NCI-H146 treated with DMSO at 0.1 percent for 48 hours (cell line): ENCODE results near the gene RASD2.
A peak's percentile ranks its signal among the peaks of the same experiment; 100 is the strongest.

ENCODE experiments used
- DNase-seq: peaks from one replicate; lab custom pipeline; 2025; ENCODE audit not compliant: unreplicated experiment; lab: John Stamatoyannopoulos, UW

RASD2 gene

DNA sequence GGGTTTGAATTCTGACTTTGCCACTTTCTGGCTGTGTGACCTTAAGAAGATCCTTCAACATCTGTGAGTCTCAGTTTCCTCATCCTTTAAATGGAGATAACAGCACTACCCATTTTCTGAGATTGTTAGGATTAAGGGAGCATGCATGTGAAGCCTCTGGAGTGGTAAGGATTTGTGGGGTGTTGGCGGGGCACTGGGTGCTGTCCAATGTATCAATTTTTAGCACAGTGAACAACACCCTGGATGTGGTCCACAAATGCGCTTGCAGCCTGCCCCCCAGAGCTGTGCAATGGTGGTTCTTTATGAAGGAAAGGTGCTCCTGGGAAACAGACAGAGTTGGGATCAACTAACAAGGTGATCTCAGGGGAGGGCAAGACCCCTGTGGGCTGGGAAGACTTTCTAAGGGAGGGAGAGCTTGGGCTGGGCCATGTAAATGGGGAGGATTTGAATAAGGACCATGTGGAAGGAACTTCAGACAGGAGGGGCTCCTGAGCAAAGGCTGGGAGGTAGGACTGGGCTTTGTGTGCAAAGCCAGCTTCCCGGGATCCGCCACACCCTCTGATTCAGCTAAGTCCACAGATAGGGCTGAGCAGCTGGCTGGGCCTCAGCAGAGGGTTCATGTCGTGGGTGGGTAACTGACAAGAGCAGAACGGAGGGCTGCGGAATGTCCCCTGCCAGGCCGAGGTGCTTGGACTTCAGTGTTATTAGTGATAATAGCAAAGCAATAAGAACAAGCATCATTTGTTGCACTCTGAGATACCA, 22.7 kb upstream of the RASD2 start:
- no peak for DNase-seq

- DNase-seq, result no peak
Observed at GRCh38 chr22:35518811-35519210, 21.8 kb upstream of the RASD2 start.

DNA sequence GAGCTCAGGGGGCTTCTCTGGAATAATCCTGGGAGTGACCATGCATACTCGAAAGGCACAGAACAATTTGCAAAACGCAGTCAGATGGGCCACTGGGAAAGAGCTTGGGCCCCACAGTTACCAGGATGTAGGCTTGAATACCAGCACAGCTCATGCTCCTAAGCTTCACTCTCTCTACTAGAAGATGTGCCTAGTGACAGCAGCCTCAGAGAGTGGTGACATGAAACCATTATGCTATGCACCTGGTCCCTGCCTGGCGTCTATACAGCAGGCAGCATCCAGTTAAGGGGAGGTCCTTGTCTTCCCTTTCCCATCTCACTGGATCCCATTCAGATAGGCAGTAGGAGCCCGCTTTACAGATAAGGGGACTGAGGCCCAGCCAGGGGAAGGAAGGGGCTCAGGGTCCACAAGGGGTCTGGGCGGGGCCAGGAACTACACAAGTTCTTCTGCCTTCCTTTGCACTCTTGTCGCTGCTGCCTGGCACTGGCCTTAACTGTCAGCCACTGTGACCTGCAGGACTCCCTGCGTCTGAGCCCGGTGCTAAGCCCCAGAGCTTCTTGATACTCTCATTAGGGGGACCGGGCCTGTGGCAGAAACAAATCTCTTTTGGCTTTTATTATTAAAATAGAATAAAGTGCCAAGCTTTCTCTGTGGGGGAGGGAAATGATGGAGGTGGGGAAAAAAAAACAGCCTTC, 21.2 kb upstream of the RASD2 start:
- DNase-seq, result no peak

DNA sequence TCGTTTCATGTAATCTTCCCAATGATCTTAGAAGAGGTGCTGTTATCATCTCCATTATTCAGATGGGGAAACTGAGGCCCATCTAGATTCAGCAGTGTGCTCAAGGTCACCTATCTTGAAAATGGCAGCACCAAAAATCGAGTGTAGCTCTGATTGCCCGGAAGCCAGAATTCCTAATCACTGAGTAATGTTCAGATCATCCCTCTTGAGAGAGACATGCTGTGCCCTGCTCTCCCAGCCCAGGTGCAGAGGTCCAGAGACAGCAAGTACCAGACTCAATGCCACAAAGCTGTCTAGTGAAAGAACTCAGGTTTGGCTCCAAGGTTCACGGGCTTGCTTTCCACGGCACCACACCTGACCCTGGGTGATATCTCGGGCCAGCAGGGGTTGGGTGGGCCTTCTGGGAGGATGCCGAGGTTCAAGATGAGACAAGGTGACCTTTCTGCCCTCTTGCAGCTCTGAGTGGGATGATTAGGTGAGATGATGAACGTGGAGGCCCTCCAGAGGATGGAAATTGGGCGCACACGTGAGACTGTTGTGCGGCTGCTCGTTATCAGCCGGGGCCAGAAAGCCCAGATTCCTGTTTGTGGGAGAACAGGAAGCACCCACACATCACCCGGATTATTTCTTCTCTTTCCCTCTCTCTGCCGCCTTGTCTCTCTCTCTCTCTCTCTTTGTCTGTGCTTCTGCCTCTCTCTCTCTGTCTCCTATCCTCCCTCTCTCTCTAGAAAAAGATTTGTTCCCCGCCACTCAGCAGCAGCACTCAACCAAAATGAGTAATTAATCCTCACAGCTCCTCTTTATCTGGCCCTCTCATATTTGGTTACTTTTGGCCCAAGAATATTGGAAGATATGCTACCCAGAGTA, 19.0 kb upstream of the RASD2 start:
- DNase-seq, result no peak

- no peak for DNase-seq
Observed at GRCh38 chr22:35522225-35523149, 18.1 kb upstream of the RASD2 start.

- peak; percentile 50 for DNase-seq
Observed at GRCh38 chr22:35523167-35523947, 17.3 kb upstream of the RASD2 start.

GRCh38 chr22:35524966-35525686, 15.5 kb upstream of the RASD2 start:
- DNase-seq, result no peak

DNA sequence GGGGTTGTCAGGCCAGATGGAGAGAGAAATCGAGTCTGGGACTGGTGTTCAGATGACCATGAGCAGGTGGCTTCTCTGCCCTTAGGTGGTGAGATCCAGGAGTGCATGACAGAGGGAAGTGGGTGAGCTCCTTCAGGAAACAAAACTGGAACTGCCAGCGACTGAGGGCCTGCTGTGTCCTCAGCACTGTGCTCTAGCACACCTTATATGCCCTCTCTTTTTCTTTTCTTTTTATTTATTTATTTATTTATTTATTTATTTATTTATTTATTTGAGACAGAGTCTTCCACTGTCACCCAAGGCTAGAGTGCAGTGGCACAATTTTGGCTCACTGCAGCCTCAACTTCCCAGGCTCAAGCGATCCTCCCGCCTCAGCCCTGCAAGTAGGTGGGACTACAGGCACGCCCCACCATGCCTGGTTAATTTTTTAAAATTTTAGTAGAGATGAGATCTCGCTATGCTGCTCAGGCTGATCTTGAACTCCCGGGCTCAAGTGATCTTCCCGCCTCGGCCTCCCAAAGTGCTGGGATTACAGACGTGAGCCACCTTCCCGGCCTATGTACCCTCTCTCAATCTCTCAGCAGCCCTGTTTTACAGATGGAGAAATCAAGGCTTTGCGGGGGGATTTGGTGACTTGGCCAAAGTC, 14.8 kb upstream of the RASD2 start:
- no peak for DNase-seq

- DNase-seq, result no peak
Observed at GRCh38 chr22:35526333-35526979, 14.2 kb upstream of the RASD2 start.

DNA sequence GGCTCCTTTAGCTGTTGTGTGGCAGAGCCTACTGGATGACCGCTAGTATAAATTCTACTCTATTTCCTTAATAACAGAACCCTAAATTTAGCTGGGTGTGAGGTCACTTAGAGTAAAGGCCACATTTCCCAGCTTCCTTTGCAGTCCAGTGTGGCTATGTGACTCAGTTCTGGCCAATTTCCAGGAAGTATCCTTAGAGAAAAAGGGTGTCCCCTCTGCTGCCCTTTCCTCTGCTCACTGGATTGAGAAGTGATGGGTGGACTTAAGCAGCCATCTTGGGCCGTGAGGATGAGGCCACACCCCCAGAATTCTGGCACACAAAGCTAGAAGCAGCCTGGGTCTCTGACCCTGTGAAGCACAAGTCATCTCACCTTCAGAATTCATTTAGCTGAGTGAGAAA, 11.7 kb upstream of the RASD2 start:
- no peak for DNase-seq

DNA sequence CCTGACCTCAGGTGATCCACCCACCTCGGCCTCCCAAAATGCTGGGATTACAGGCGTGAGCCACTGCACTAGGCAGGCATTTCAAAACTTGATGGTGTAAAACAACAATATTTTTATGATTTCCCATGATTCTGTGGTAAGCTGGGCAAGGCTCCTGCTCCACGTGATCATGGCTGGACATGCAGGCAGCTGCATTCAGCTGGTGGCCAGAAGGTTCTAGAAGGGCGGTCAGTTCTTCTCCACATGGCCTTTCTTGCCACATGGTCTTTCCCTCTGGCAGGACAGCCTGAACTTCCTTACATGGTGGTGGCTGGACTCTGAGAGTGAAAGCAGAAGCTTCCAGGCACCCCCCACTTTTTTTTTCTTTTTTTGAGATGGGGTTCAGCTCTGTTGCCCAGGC, 9.9 kb upstream of the RASD2 start:
- no peak for DNase-seq

GRCh38 chr22:35531202-35531601, 9.4 kb upstream of the RASD2 start:
- no peak for DNase-seq

DNA sequence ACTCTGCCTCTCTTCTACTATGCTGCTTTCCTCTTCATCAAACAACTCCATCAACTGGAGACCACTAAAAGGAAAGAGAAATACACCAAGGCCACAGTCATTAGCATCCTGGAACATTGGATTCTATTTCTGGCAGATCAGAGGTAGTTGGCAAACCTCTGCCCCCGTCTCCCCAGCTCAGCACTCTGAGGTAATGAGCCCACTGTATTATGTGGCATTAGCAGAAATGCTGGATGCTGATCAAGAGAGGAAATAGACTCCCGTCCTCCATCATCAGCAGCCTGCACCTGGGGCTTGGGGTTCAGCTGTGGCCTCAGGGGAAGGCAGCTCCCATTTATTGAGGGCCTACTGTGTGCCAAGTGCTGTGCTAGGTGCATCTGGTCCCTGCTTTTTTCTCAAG, 9.0 kb upstream of the RASD2 start:
- DNase-seq, result no peak

GRCh38 chr22:35533365-35534029, 7.1 kb upstream of the RASD2 start:
- no peak for DNase-seq

GRCh38 chr22:35534091-35534490, 6.5 kb upstream of the RASD2 start:
- DNase-seq, result no peak

DNA sequence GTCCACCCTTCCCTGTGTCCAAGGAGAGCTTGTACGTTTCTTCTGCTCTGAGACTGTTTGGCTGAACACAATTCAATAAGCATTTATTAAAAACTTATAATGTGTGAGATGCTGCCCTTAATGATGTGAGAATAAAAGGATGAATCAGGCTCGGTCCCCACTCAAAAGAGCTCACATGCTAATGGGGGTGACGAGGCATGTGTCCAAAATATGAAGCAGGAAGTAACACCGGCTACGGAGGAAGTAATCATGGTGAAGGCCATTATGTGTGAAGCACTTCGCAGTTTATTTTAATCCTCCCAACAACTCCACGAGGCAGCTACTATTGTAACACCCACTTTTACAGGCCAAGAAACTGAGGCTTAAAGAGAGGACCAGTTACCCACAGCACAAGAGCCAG, 3.4 kb upstream of the RASD2 start:
- no peak for DNase-seq

GRCh38 chr22:35538801-35539321, 1.8 kb upstream of the RASD2 start:
- no peak for DNase-seq

DNA sequence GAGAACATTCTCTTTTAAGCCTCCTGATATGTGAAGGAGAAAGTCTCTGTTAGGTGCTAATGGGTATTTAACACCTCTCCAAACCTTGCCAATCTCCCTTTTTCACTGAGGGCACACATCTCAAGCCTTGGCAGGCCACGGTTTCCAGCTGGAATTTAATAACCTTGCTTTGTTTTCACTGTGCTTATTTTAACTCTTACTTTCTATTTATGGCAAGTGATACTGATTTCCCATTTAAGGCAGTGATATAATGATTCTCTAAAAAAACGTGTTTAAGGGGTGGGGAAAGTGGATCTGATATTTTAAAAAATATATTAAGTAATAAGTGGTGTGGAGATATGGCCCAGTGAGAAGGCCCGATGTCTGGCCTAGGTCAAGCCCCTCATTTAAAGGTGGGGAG, 1.1 kb upstream of the RASD2 start:
- DNase-seq, result no peak
